ENCODE data around the gene RDH16. TPM values are rescaled to one million over a fixed set of nuclear protein-coding genes. Genes with fewer than 3 reads are reported as not detected.

Gene RDH16, protein sequence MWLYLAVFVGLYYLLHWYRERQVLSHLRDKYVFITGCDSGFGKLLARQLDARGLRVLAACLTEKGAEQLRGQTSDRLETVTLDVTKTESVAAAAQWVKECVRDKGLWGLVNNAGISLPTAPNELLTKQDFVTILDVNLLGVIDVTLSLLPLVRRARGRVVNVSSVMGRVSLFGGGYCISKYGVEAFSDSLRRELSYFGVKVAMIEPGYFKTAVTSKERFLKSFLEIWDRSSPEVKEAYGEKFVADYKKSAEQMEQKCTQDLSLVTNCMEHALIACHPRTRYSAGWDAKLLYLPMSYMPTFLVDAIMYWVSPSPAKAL
- 0.57 TPM for polyA plus RNA-seq (ENCODE audit: insufficient read length)

DNA sequence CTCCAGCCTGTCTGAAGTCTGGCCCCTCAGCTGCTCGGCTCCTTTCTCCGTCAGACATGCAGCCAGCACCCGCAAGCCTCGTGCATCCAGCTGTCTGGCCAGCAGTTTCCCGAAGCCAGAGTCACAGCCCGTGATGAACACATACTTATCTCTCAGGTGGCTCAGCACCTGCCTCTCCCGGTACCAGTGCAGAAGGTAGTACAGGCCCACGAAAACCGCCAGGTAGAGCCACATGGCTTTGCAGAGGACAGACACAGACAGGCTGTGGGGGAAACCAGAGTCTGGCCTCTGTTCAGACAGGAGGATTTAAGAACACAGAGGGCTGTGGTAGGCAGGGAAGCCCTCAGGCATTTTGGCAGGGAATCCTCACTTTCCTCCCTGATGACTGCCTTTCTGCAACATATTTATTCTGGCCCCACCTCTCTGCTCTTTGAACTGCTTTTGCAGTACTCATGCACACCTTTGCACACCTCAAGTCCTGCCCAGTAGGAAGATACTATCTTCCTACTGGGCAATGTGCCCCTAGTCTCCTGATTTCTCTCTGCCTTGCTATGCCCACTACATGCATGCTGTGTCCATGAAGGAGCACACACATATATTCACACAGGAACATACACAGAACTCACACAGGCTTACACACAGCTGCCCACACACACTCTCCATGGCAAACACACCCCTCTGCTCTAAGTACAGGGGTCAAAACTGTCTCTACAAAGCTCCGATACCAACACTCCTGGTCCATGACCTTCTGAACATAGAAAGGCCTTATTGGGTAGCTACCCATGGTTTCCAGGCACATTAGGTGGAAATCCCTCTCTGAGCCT, at the start of gene RDH16:
RDH16 (minus strand) TSS at position 380 of the 824 bp plus-strand sequence; CDS start at position 234, 146 bp downstream.
- DNase-seq, result no peak

DNA sequence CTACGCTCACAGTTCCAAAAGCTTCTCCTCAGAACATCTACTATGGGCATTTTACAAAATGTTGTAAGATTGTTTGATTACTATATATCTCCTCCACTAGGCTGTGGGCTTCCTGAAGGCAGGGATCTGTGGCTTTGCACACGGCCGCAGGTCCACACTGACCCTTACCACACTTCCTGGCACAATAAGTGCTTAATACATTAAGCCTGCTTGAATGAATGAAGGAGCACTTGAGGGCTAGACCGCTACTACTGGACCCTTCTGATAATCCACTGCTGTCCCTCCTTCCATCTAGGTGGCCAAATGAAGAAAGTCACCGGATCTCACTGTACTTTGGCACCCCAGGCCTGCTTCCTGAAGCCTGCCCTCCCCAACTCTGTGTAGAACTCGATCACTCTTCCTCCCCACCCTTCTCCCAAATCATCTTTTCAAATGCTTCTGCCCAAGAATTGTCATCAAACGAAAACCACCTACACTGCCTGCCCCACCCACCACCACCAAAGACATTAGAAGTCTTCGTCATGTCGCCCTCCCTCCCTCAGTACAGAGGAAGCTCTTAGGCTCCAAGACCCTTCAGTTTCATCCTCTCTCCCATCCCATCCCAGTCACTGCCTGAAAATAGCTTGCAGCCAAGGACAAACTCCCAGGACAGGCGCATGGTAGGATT, 49.5 kb upstream of the RDH16 start:
- DNase-seq, result no peak

DNA sequence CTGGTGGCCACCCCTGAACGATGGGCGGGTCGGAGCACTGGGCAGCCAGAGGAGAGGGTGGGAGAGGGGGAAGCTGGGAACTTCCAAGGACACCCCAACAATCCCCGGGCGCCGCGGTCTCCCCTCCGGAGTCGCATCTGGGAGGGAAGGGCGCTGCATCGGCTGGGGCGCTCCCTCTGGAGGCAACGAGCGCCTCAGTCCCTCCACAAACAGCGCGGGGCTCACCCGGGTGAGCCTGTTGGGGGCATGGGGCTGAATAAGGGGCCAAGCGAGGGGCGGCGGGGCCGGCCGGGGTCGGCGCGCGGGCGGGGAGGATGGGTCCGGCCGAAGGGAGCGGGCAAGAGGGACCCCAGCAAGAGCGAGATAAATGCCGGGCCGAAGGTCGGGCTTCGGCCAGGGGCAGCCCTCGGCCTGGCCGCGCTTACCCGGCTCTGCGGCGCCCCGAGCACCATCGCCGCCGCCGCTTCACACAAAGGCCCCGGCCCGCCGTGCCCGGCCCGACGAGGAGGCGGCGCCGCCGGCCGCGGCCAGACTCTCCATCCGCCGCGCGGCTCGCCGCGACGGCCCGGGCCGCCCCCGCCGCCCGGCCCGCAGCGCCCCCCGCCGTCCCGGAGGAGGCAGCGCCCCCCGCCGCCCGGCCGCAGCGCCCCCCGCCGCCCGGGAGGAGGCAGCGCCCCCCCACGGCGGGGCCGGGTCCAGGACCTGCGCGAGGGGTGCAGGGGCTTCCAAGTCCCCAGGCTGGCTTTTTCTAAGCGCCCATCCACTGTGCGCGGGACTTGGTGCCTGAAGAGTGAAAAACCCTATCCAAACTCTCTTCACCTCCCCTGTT, 48.8 kb upstream of the RDH16 start, which contains the start of gene ZBTB39:
ZBTB39 (minus strand) TSS at position 567 of the 829 bp plus-strand sequence. CDS start 1,629 bp downstream, outside the sequence.
- peak; percentile 68 for DNase-seq

DNA sequence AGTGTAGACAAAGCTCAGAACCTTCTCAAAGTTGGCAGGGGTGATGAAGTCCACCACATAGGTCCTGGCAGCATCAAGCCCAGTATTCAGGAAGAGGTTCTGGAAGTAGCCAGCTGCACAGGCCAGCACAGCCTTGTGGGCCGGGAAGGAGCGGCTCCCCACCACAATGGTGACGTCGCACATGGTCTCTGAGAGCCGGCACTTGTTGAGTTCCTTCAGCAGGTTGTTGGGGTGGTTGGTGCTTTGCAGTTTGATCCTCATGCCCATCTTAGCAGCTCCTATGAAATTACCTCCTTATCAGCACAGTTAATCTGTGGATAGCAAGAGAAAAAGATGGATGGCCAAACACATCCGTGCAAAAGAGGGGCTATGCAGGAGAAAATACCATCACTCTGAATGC, 47.2 kb upstream of the RDH16 start:
- no peak for DNase-seq

DNA sequence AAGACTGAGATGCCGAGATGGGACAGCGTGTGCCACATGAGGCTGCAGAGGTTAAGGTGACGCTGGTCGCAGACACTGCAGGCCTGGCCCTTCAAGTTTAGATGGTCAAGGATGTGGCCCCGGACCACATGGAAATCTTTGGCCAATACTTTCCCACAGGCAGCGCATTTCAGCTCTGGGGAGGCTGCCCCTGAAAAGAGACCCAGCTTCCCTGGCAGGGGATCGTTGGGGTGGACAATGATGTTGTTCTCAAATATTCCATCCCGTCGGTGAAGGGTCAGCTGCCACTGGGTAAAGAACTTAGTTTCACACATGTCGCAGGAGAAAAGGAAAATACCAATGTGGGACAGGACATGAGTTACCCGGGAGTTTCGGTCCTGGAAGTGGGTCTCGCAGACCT, 46.0 kb upstream of the RDH16 start:
- no peak for DNase-seq

DNA sequence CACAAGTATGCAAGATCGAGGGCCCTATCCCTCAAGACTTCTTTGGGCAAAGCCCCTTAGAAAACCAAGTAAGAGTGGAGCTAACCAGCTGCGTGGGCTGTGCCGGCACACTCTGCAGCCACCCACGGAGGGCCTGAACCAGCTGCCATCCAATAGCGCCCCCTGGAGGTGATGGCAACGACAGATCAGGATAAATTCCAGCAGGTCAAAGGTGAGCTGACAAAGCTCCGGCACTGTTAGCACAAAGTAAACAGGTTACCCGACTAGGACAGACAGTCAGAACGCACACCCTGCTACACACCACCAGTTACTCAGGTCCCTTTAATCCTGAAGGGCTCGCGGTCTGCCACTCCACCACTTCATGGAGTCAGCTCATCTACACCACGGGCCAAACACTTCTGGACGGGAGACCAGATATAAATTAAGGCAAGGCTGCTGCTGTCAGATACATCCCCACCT, 44.1 kb upstream of the RDH16 start:
- no peak for DNase-seq

DNA sequence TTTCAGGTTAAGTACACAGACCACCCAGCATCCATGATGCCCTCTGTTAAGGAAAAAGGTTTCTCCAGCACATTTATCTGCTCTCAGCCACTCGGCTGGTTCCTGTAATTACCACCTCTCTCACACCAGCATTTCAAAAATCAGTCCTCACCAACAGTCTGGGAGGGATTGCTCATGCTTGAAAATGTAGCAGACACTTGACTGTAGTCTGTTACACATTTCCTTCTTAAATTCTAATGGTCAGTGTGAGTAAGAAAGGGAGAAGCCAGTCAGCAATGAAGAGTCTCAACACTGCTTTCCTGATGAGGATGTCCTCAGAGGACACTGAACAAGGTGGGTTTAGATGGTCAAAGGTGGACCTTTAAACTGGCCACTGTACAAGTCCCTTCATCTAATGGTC, 43.0 kb upstream of the RDH16 start:
- no peak for DNase-seq

DNA sequence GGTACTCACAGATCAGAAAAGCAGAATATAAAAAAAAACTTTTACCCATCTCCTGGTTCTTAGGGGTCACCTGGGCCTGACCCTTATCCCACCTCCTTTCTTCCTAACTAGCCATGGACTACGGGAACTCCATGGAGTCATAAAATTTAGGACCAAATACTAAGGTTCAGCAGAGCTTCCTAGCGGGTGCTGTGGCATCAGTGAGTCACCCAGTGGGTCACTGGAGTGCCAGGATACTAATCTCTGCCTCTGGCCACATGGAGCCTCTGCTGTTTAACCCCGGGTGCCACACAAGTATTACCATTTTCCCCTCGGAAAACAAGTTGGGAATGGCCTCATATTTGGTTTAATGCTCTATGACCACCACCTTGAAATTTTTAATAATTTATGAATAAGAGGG, 42.0 kb upstream of the RDH16 start:
- no peak for DNase-seq

DNA sequence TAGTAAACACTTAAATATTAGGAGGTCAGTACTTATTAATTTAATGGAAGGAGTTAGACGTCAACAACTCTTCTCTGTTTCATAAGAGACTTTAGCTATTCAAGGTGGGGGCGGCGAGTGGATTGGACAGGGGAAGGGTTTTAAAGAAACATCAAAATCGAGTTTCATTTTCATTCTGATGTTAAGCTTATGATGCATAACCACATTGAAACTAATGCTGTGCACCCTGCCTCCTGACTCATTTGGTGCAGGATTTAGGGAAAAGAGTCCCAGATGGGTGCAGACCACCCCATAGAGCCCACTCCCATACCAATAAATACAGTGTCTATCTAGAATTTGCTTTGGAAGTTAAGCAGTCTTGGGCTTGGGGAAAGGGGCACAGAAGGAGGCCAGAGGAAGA, 41.6 kb upstream of the RDH16 start:
- no peak for DNase-seq

DNA sequence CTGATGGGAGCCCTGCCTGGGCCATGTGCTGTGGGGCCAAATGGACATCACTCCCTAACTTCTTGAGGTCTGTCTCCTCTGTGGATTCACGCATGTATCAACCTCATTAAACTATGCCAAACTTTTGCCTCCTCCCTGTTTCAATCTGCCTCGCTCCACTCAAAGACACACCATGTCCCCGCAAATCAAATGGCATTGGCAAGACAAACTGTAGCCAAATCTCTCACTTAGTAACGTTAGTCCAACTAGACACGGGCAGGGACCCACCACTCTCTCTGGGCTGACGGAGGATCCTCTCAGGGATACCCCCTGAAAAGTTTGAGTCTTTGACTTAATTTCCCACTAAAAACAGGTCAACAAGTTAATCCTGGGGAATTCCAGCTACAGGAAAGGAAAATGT, 40.9 kb upstream of the RDH16 start:
- DNase-seq, result no peak

DNA sequence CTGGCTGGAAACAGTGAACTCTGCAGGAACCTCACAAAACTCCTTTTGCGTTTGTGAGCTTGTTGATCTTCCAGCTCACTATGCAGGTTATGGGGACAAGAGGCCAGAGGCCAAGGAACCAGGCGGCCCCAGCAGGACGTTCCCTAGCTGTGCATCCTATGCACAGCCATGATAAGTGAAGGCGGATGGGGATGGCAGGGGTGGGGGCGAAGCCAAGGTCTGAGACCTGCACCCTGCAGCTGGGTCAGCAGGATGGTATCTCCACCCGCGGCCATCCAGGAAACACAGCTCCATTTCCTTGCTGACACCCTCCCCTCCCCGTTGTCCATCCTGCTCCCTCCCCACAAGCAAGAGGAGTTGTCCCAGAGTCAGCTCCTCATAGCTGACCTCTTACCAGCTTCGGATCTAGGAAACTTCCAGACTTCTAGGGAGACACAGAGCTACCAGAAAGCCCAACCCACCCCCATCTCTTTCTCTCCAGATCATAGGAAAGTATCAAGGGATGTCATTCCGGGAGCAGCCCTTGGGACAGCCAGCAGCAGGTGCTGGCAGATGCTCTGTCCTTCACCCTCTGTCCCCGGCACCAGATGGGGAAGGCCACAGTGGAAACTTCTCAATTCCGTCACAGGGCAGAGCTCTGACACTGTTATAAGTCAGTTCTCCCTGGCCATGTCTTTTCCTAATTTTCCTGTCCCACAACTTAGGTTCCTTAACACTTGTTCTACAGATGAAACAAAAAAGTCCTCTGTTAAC, 39.6 kb upstream of the RDH16 start:
- no peak for DNase-seq

DNA sequence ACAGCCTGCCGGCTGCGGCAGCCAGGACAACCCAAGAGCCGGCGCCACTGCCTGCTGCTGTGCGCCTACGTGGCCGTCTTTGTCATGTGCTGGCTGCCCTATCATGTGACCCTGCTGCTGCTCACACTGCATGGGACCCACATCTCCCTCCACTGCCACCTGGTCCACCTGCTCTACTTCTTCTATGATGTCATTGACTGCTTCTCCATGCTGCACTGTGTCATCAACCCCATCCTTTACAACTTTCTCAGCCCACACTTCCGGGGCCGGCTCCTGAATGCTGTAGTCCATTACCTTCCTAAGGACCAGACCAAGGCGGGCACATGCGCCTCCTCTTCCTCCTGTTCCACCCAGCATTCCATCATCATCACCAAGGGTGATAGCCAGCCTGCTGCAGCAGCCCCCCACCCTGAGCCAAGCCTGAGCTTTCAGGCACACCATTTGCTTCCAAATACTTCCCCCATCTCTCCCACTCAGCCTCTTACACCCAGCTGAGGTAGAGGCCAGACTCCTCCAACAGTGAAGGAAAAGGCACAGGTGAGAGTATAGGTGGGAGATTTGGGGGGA, 38.6 kb upstream of the RDH16 start:
- DNase-seq, result no peak

DNA sequence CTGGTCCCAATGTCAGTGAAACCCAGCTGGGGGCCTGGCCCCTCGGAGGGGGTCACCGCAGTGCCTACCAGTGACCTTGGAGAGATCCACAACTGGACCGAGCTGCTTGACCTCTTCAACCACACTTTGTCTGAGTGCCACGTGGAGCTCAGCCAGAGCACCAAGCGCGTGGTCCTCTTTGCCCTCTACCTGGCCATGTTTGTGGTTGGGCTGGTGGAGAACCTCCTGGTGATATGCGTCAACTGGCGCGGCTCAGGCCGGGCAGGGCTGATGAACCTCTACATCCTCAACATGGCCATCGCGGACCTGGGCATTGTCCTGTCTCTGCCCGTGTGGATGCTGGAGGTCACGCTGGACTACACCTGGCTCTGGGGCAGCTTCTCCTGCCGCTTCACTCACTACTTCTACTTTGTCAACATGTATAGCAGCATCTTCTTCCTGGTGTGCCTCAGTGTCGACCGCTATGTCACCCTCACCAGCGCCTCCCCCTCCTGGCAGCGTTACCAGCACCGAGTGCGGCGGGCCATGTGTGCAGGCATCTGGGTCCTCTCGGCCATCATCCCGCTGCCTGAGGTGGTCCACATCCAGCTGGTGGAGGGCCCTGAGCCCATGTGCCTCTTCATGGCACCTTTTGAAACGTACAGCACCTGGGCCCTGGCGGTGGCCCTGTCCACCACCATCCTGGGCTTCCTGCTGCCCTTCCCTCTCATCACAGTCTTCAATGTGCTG, 38.0 kb upstream of the RDH16 start:
- no peak for DNase-seq

DNA sequence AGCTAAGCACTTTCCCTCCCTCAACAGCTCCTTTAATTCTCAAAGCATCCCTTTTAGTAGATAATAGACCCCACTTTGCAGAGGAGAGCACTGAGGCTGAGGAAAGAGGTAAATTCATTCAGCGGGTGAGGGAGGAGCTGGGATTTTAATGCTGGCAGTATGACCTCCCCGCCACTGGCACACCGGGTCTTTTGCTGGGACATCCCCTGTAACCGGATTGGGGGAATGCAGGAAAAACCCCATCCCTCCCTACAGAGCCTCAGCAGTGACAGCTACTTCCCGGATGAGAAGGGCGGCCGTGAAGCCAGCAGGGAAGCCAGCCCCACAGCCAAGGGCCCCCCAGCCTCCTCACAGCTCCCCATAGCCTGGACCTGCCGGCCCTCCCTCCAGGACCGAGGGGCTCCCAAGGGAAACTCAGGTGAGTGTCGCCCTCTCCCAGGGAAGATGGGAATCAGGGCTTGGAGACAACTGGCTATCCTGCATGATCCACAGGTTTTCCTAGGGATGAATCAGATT, 36.9 kb upstream of the RDH16 start:
- no peak for DNase-seq

DNA sequence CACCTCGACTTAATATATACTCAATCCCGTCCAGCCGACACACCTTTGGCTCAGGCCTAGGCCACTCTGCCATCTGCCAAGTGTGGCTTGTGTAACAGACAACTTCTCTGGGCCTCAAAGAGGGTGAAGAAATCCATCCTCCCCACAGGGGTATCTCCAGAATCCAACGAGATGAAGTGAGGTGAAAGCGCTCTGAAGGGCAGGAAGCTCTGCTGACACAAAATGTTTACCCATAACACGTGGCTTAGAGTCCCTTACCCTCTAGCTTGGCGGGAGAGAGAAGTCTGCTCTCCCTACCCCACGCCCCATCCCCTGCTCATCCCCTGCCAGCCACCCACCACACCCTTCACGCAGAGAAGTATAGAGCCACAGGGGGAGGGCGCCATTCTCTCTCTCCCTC, 35.9 kb upstream of the RDH16 start:
- DNase-seq, result no peak

DNA sequence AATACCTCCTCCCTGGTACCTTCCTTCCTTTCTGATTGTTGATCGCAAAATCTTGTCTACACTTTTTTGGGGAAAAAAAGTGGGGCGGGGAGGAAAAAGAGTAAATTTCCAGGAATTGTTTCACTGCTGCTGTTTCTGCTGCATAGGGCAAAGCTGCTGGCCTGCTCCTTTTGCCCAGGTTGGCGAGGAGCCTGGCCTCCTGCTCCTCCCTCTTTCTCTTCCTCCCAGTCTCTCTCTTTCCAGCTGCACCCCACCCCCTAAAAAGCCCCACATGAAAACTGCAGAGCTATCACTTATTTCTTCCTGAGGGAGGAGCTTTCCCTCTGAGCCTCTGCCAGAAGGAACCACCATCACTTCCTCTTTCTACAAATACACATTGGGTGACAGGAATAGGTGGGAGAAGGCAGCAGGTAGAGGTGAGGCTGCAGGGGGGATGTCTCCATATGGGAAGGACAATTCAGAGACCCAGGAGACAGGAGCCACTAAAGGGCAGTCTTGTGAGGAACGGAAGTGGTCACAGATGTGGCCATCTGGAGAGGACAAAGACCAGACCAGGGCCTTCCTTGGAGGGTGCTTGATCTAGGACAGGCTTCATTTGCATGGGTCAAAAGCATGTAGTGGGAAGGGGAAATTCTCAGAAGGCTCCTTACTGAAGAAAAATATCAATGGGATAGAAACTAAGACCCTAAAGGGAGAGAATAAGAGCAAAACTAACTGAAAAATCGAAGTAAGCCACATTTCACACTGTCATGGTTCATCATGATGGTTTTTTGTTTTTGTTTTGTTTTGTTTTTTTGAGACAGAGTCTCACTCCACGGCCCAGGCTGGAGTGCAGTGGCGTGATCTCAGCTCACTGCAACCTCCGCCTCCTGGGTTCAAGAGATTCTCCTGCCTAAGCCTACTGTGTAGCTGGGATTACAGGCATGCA, 34.2 kb upstream of the RDH16 start:
- DNase-seq, result no peak

DNA sequence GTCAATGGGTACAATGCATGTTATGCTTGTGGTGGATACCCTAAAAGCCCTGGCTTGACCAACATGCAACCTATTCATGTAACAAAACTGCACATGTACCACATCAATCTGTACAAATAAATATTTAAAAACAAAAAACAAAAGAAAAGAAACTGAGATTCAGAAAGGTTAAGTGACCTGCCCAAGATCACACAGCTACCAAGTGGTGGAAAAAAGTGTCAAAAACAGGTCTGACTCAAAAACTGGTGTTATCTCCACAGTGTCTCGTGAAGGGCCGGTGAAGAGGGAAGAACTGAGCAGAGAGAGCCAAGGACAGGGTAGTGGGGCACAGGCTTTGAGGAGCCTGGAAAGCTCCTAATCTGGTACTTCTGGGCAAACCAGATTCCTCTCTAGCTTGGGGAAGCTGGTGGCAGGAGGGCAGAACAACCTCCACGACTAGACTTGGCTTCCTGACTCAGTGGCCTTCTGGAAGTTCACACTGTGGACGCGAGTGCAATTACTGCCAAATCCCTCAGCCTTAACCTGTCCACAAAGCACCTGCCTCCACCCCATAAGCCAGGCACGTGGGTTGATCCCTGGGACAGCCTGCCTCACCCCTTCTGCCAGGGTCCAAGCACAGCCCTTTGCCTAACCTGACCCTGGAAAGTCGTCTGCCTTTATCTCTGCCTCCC, 33.4 kb upstream of the RDH16 start:
- DNase-seq, result no peak

DNA sequence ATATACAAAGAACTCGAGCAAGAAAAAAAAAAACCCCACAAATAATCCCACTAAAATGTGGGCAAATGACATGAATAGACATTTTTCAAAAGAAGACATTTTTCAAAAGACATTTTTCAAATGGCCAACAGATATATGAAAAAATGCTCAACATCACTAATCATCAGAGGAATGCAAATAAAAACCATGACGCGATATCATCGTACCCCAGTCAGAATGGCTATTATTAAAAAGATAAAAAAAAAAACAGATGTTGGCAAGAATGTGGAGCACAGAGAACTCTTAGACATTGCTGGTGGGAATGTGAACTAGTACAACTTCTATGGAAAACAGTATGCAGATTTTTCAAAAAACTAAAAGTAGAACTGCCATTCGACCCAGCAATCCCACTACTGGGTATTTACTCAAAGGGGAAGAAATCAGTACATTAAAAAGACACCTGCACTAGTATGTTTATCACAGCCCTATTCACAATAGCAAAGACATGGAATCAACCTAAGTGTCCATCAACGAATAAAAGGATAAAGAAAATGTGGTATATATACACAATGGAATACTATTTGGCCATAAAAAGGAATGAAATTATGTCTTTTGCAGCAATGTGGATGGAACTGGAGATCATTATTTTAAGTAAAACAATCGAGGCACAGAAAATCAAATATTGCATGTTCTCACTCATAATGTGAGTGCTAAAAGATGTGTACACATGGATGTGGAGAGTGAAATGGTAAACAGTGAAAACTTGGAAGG, 32.6 kb upstream of the RDH16 start:
- no peak for DNase-seq

Measured in hindlimb muscle (tissue), 1 donor.